Neural progenitor cell (in vitro differentiated cells): Measurements from ENCODE around the gene ST3GAL4. TPM values are rescaled to one million over a fixed set of nuclear protein-coding genes. Genes with fewer than 3 reads are reported as not detected.

Experiments
- DNase-seq: peaks from one replicate; pipeline ENCODE4 v3.0.0-alpha.2; 2016; ENCODE audit warnings: low spot score
- H2AFZ ChIP-seq: fragments of 200-600 bp; sonication (generic); replicated peaks from 2 replicates; pipeline ENCODE4 v1.6.1; 2016; ENCODE audit warnings: antibody characterized with exemption
- H3F3A ChIP-seq: fragments of 200-600 bp; sonication (generic); 2 replicates; pipeline ENCODE4 v1.6.1; 2016; ENCODE audit warnings: antibody characterized with exemption, low read depth
- H3K27ac ChIP-seq: fragments of 200-600 bp; sonication (generic); 2 replicates; pipeline ENCODE4 v1.5.1; 2016; ENCODE audit warnings: mild to moderate bottlenecking
- H3K27me3 ChIP-seq: fragments of 200-600 bp; sonication (generic); 2 replicates; pipeline ENCODE4 v1.6.1; 2016; ENCODE audit warnings: mild to moderate bottlenecking, moderate library complexity
- H3K36me3 ChIP-seq: fragments of 200-600 bp; sonication (generic); 2 replicates; pipeline ENCODE4 v1.5.1; 2016
- H3K4me1 ChIP-seq: fragments of 200-600 bp; sonication (generic); 2 replicates; pipeline ENCODE4 v1.6.1; 2016; ENCODE audit warnings: mixed run types
- H3K4me2 ChIP-seq: fragments of 200-600 bp; sonication (generic); 2 replicates; pipeline ENCODE4 v1.6.1; 2016
- H3K4me3 ChIP-seq: fragments of 200-600 bp; sonication (generic); 2 replicates; pipeline ENCODE4 v1.5.1; 2016
- H3K79me2 ChIP-seq: fragments of 200-600 bp; sonication (generic); 2 replicates; pipeline ENCODE4 v1.6.1; 2016; ENCODE audit warnings: low read depth
- H3K9ac ChIP-seq: fragments of 200-600 bp; sonication (generic); 2 replicates; pipeline ENCODE4 v1.6.1; 2016
- H3K9me3 ChIP-seq: fragments of 200-600 bp; sonication (generic); 2 replicates; pipeline ENCODE4 v1.5.1; 2016; ENCODE audit warnings: low read depth
- H4K20me1 ChIP-seq: fragments of 200-600 bp; sonication (generic); 2 replicates; pipeline ENCODE4 v1.6.1; 2016; ENCODE audit warnings: low read depth
- H3K27ac Mint-ChIP-seq: 3 replicates; pipeline ENCODE4 v1.8.0; 2021; ENCODE audit warnings: mixed read lengths
- H3K27me3 Mint-ChIP-seq: 2 replicates; pipeline ENCODE4 v1.8.0; 2022; ENCODE audit warnings: low read depth, mild to moderate bottlenecking, inconsistent platforms, moderate library complexity, mixed read lengths; ENCODE audit not compliant: insufficient read depth
- H3K36me3 Mint-ChIP-seq: 3 replicates; pipeline ENCODE4 v1.8.0; 2021; ENCODE audit warnings: mixed read lengths
- H3K4me1 Mint-ChIP-seq: 3 replicates; pipeline ENCODE4 v1.8.0; 2021; ENCODE audit warnings: mixed read lengths
- H3K4me3 Mint-ChIP-seq: 3 replicates; pipeline ENCODE4 v1.8.0; 2021; ENCODE audit warnings: mild to moderate bottlenecking, moderate library complexity, mixed read lengths
- H3K9me3 Mint-ChIP-seq: 3 replicates; pipeline ENCODE4 v1.8.0; 2020; ENCODE audit warnings: mixed read lengths
- EZH2 ChIP-seq: fragments of 200-600 bp; sonication (generic); IDR thresholded peaks from 2 replicates; pipeline ENCODE4 v1.6.1; 2017; ENCODE audit warnings: antibody characterized with exemption, mild to moderate bottlenecking, moderate library complexity
- EZH2phosphoT487 ChIP-seq: fragments of 200-600 bp; sonication (generic); IDR thresholded peaks from 2 replicates; pipeline ENCODE4 v1.6.1; 2017; ENCODE audit warnings: antibody characterized with exemption
- total RNA-seq: library from RNA; depleted of rRNA; stranded (reverse); fragments of >200 nt; gene quantifications from 2 replicates; pipeline ENCODE4 v1.2.3, GENCODE V29; 2015; ENCODE audit warnings: low replicate concordance
- TF ChIP-seq, protein P1 (sequence below): fragments of 200-600 bp; sonication (generic); IDR thresholded peaks from 2 replicates; pipeline ENCODE4 v1.5.1; 2017; ENCODE audit warnings: antibody characterized with exemption, mild to moderate bottlenecking

The ST3GAL4 gene
- total RNA-seq, 1 donor from 2014 or later = 13.0 TPM

DNA sequence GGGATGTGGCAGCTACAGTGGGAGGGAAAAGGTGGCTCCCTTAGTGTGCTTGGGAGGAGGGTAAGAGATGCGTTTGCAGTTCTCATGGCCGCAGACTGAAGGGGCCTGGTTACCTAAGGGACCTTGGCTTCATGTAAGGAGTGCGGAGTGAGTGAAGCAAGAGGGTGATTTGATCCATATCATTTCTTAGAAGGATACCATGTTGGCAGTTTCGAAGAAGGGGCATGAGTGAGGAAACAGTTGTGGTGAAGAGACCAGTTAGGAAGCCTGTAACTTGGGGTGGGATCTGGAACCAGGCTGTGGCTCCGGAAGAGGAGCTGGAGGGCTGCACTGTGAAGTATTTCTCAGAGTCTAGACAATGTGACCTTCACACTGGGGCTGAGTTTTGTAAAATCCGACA, 45.0 kb downstream of the ST3GAL4 start:
- TF ChIP-seq EZH2phosphoT487 = no peak
- no peak for TF ChIP-seq EZH2
- TF ChIP-seq, protein P1, sequence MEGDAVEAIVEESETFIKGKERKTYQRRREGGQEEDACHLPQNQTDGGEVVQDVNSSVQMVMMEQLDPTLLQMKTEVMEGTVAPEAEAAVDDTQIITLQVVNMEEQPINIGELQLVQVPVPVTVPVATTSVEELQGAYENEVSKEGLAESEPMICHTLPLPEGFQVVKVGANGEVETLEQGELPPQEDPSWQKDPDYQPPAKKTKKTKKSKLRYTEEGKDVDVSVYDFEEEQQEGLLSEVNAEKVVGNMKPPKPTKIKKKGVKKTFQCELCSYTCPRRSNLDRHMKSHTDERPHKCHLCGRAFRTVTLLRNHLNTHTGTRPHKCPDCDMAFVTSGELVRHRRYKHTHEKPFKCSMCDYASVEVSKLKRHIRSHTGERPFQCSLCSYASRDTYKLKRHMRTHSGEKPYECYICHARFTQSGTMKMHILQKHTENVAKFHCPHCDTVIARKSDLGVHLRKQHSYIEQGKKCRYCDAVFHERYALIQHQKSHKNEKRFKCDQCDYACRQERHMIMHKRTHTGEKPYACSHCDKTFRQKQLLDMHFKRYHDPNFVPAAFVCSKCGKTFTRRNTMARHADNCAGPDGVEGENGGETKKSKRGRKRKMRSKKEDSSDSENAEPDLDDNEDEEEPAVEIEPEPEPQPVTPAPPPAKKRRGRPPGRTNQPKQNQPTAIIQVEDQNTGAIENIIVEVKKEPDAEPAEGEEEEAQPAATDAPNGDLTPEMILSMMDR = no peak
- no peak overlapping the region for H3K27ac ChIP-seq
- Mint-ChIP-seq H3K36me3 (peaks cover 5% of the 10 kb centered on the region), H3K27me3 (peaks cover 10% of the 10 kb centered on the region), H3K27ac (no peak overlapping the region), H3K4me1 (peaks cover 17% of the 10 kb centered on the region), H3K9me3 (peaks cover 3% of the 10 kb centered on the region), H3K4me3 (no peak overlapping the region)
- H3K9me3 ChIP-seq = no peaks in the 10 kb centered on the region
- H3K4me1 ChIP-seq = peaks cover 23% of the 10 kb centered on the region
- H3K4me3 ChIP-seq = no peak overlapping the region
- no peaks in the 10 kb centered on the region for H4K20me1 ChIP-seq
- no peak for DNase-seq
- H3K36me3 ChIP-seq = no peaks in the 10 kb centered on the region
- H2AFZ ChIP-seq = no peak overlapping the region
- H3K79me2 ChIP-seq = no peaks in the 10 kb centered on the region
- no peak overlapping the region for H3K9ac ChIP-seq
- no peak overlapping the region for H3K4me2 ChIP-seq
- H3K27me3 ChIP-seq = no peaks in the 10 kb centered on the region
- peaks cover 13% of the 10 kb centered on the region for H3F3A ChIP-seq

DNA sequence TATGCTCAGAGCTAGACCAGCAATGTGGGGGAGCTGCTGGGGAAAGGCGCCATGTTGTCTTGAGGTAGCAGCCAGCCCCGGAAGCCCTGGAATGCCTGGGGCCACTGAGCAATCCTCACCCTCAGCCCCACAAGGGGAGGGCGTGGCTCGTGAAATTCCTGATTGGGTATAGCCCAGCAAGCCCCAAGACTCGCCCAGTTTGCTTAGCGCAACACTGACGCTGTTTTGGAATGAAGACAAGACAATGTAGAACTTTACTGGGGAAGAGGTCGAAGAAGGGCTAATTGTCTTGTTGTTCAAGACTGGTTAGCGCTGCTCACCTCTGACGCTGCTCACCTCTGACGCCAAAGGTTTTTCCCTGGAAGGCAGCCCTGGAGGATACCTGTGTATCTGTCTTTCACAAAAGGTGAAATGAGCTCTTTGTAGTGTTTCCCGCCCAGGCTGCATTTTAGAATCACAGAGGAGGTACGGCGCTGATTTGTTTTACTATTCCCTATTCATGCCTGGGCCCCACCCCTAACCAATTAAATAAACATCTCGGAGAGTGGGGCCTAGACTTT, 47.6 kb downstream of the ST3GAL4 start:
- DNase-seq = peak; percentile 59
- Histone ChIP-seq H3K27ac (no peak overlapping the region), H3K4me1 (peaks cover 23% of the 10 kb centered on the region), H3K4me2 (peak overlapping the region; percentile 44), H4K20me1 (no peaks in the 10 kb centered on the region), H3K4me3 (no peak overlapping the region), H3K79me2 (no peaks in the 10 kb centered on the region), H3K27me3 (no peaks in the 10 kb centered on the region), H3K9ac (no peak overlapping the region), H3F3A (peaks cover 13% of the 10 kb centered on the region), H3K36me3 (no peaks in the 10 kb centered on the region), H2AFZ (no peak overlapping the region), H3K9me3 (no peaks in the 10 kb centered on the region)
- H3K27me3 Mint-ChIP-seq = peaks cover 3% of the 10 kb centered on the region
- peaks cover 3% of the 10 kb centered on the region for H3K36me3 Mint-ChIP-seq
- H3K4me3 Mint-ChIP-seq = no peak overlapping the region
- peaks cover 17% of the 10 kb centered on the region for H3K4me1 Mint-ChIP-seq
- TF ChIP-seq, protein P1 = no peak
- TF ChIP-seq EZH2phosphoT487 (no peak), EZH2 (no peak)
- H3K9me3 Mint-ChIP-seq = peaks cover 3% of the 10 kb centered on the region
- no peak overlapping the region for H3K27ac Mint-ChIP-seq

DNA sequence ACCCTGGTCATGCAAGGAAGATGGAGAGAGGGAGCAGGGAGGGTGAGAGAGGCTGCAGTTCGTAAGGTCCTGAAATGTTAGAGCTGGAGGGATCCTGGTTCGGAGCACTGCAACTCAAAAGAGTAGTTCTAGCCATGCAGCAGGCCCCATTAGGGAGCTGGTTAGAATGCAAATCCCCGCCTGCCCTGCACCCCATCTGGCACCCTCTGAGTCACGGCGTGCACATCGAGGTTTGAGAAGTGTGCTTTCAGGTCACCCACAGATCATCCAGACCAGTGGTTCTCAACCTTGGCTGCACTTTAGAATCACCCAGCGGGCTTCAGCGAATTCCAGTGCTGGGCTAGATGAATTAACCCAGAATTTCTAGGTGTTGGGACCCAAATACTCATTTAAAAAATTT, 48.2 kb downstream of the ST3GAL4 start:
- no peak overlapping the region for H3K27ac Mint-ChIP-seq
- no peaks in the 10 kb centered on the region for H4K20me1 ChIP-seq

More for the DNA sequence above, 48.2 kb downstream of the ST3GAL4 start:
- Histone ChIP-seq H3K9ac (no peak overlapping the region), H3K27ac (no peak overlapping the region), H3K27me3 (no peaks in the 10 kb centered on the region), H2AFZ (no peak overlapping the region), H3K4me2 (peak overlapping the region; percentile 44), H3K79me2 (no peaks in the 10 kb centered on the region), H3K4me1 (peaks cover 23% of the 10 kb centered on the region), H3K9me3 (no peaks in the 10 kb centered on the region), H3F3A (peaks cover 13% of the 10 kb centered on the region), H3K36me3 (no peaks in the 10 kb centered on the region), H3K4me3 (no peak overlapping the region)
- Mint-ChIP-seq H3K9me3 (peaks cover 3% of the 10 kb centered on the region), H3K4me3 (no peak overlapping the region), H3K36me3 (peaks cover 5% of the 10 kb centered on the region), H3K27me3 (peaks cover 3% of the 10 kb centered on the region), H3K4me1 (peaks cover 17% of the 10 kb centered on the region)
- DNase-seq = no peak
- TF ChIP-seq EZH2phosphoT487 (no peak), EZH2 (no peak)
- TF ChIP-seq, protein P1 = no peak
